OCI-LY3 (cell line): ENCODE results near the gene PANX3.
A peak's percentile ranks its signal among the peaks of the same experiment; 100 is the strongest.

ENCODE experiments used
- H2AFZ ChIP-seq: fragments of 200-600, 300-600 bp; shearing (Covaris generic); 2 replicates; pipeline ENCODE4 v1.6.0; 2014; ENCODE audit warnings: antibody characterized with exemption, low read depth, low read length
- H3K27ac ChIP-seq: fragments of 200-600, 300-600 bp; sonication (generic); 2 replicates; pipeline ENCODE4 v1.5.1; 2014; ENCODE audit warnings: mild to moderate bottlenecking, low read length, moderate library complexity, mixed read lengths
- H3K27me3 ChIP-seq: fragments of 200-600, 300-600 bp; sonication (generic); 2 replicates; pipeline ENCODE4 v1.6.1; 2014; ENCODE audit warnings: low read depth, low read length, mixed read lengths
- H3K36me3 ChIP-seq: fragments of 200-600, 300-600 bp; sonication (generic); replicated peaks from 2 replicates; pipeline ENCODE3; 2014; ENCODE audit warnings: low read depth, low read length, mixed read lengths
- H3K4me1 ChIP-seq: fragments of 300-600, 200-600 bp; sonication (generic); 2 replicates; pipeline ENCODE4 v1.6.1; 2014; ENCODE audit warnings: low read length, mixed read lengths
- H3K4me2 ChIP-seq: fragments of 200-600, 300-600 bp; sonication (generic); 2 replicates; pipeline ENCODE4 v1.6.1; 2014; ENCODE audit warnings: low read length, mixed read lengths
- H3K4me3 ChIP-seq: fragments of 300-600, 200-600 bp; sonication (generic); 2 replicates; pipeline ENCODE4 v1.5.1; 2014; ENCODE audit warnings: antibody characterized with exemption, mild to moderate bottlenecking, low read length, moderate library complexity
- H3K79me2 ChIP-seq: fragments of 300-600, 200-600 bp; shearing (Covaris generic); 2 replicates; pipeline ENCODE4 v1.6.1; 2014; ENCODE audit warnings: mild to moderate bottlenecking, low read length, mixed read lengths
- H3K9ac ChIP-seq: fragments of 300-600, 200-600 bp; shearing (Covaris generic); 2 replicates; pipeline ENCODE4 v1.6.0; 2014; ENCODE audit warnings: mild to moderate bottlenecking, low read length, moderate library complexity
- H3K9me3 ChIP-seq: fragments of 200-600, 300-600 bp; shearing (Covaris generic); 2 replicates; pipeline ENCODE4 v1.6.1; 2014; ENCODE audit warnings: low read length, mixed read lengths; ENCODE audit not compliant: insufficient read depth
- H4K20me1 ChIP-seq: fragments of 200-600, 300-600 bp; sonication (generic); 2 replicates; pipeline ENCODE4 v1.6.1; 2016; ENCODE audit warnings: low read length, mixed read lengths; ENCODE audit not compliant: insufficient read depth
- CTCF ChIP-seq: fragments of 200-600, 300-600 bp; sonication (generic); IDR thresholded peaks from 2 replicates; pipeline ENCODE4 v1.5.1; 2014; ENCODE audit warnings: antibody characterized with exemption, low read length, low read depth
- EZH2phosphoT487 ChIP-seq: fragments of 200-600 bp; shearing (Covaris generic); IDR thresholded peaks from 2 replicates; pipeline ENCODE4 v1.6.1; 2018; ENCODE audit warnings: antibody characterized with exemption, mixed run types, low read depth

Gene PANX3

DNA sequence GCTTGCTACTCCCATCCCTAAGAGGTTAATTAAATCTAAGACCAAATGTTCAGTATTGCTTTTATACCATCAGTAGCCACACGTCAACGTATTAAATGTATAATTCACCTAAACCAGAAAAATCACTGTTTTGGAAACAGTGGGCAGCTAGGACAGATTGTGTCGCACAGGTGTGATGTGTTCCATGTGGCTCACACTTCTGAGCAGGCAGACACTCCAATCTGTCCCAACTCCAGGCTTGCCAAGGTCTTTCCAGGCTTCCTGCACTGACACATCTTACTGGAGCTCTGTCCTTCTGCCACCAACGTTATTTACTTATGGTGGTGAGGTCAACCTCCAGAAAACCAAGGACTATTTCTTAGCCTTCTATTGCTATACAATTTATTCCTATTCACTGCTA is 50.9 kb downstream of the PANX3 start:
- H3K9ac ChIP-seq = no peak overlapping the region
- no peaks in the 10 kb centered on the region for H4K20me1 ChIP-seq
- H3K4me3 ChIP-seq = no peak overlapping the region
- TF ChIP-seq CTCF (no peak), EZH2phosphoT487 (no peak)
- no peak overlapping the region for H3K4me2 ChIP-seq
- no peaks in the 10 kb centered on the region for H3K79me2 ChIP-seq
- H3K36me3 ChIP-seq = no peaks in the 10 kb centered on the region
- H3K9me3 ChIP-seq = no peaks in the 10 kb centered on the region
- H3K27ac ChIP-seq = no peak overlapping the region
- H3K4me1 ChIP-seq = no peaks in the 10 kb centered on the region
- no peak overlapping the region for H2AFZ ChIP-seq
- H3K27me3 ChIP-seq = no peaks in the 10 kb centered on the region

DNA sequence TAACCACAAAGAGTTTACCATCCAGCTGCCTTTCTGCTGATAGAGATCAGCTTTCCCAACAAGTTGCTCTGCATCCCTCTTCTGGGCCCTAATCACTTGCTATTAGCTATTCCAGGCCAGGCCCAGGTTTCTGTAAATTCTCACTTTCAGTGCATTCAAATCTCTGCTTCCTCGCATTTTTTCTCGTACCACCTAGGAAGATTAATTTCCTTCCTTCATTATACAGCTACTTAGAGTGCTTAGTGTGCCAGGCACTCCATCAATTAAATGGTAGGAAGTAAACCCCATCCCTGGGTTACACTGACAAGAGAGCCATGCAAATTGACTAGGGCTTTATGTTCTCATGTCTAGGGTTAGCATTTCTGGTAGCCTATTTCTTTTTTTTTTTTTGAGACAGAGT is 52.6 kb downstream of the PANX3 start:
- Histone ChIP-seq H3K4me3 (no peak overlapping the region), H3K27ac (no peak overlapping the region), H3K27me3 (no peaks in the 10 kb centered on the region), H3K4me1 (no peaks in the 10 kb centered on the region), H3K9ac (no peak overlapping the region), H2AFZ (no peak overlapping the region), H3K9me3 (no peaks in the 10 kb centered on the region), H4K20me1 (no peaks in the 10 kb centered on the region), H3K4me2 (no peak overlapping the region), H3K79me2 (no peaks in the 10 kb centered on the region), H3K36me3 (no peaks in the 10 kb centered on the region)
- TF ChIP-seq CTCF (no peak), EZH2phosphoT487 (no peak)

DNA sequence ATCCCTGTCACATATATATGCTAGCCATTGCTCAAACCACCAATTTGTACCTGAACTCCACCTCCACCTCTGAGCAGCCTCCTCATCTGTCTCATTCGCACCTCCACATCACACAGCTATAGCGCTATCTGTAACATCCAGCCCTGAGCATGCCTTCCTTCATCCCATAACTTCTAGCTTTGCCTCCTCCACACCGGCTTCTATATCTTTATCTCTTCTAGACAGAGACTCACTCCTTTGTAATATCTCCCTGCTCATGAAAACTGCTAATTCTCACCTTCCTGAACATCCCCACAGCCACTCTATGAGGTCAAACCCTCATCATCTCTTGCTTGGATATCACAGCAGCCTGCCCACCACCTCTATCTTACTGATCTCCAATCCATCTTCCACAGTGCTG is 56.4 kb downstream of the PANX3 start:
- no peak for TF ChIP-seq EZH2phosphoT487
- no peak for TF ChIP-seq CTCF
- no peaks in the 10 kb centered on the region for H3K9me3 ChIP-seq
- H3K4me3 ChIP-seq = no peak overlapping the region
- no peaks in the 10 kb centered on the region for H3K36me3 ChIP-seq
- no peaks in the 10 kb centered on the region for H3K79me2 ChIP-seq
- no peak overlapping the region for H3K9ac ChIP-seq
- no peaks in the 10 kb centered on the region for H4K20me1 ChIP-seq
- H2AFZ ChIP-seq = no peak overlapping the region
- H3K4me2 ChIP-seq = no peak overlapping the region
- H3K27me3 ChIP-seq = no peaks in the 10 kb centered on the region
- no peak overlapping the region for H3K27ac ChIP-seq
- H3K4me1 ChIP-seq = peaks cover 5% of the 10 kb centered on the region

GRCh38 chr11:124669193-124669592 is 58.0 kb downstream of the PANX3 start:
- H3K79me2 ChIP-seq = no peaks in the 10 kb centered on the region
- H3K4me1 ChIP-seq = peaks cover 11% of the 10 kb centered on the region
- no peak overlapping the region for H3K9ac ChIP-seq
- H2AFZ ChIP-seq = no peak overlapping the region
- H4K20me1 ChIP-seq = no peaks in the 10 kb centered on the region
- no peaks in the 10 kb centered on the region for H3K36me3 ChIP-seq
- TF ChIP-seq EZH2phosphoT487 = no peak
- peak; percentile 59 for TF ChIP-seq CTCF
- H3K9me3 ChIP-seq = no peaks in the 10 kb centered on the region
- peak overlapping the region; percentile 45 for H3K4me2 ChIP-seq
- H3K27me3 ChIP-seq = no peaks in the 10 kb centered on the region
- no peak overlapping the region for H3K4me3 ChIP-seq
- no peak overlapping the region for H3K27ac ChIP-seq
